RPMI8226 (cell line): ENCODE measurements around the gene CAMTA1.

Source experiments
- DNase-seq: peaks from one replicate; pipeline ENCODE4 v3.0.0-alpha.2; 2015

CAMTA1 gene

GRCh38 chr1:7094086-7094485 is 308.8 kb downstream of the CAMTA1 start:
- DNase-seq = no peak

- DNase-seq = no peak
Observed at GRCh38 chr1:7094509-7094908, 309.3 kb downstream of the CAMTA1 start.

- no peak for DNase-seq
Observed at GRCh38 chr1:7095343-7095964, 310.2 kb downstream of the CAMTA1 start.

GRCh38 chr1:7097938-7098592 is 312.8 kb downstream of the CAMTA1 start:
- no peak for DNase-seq

GRCh38 chr1:7098641-7099040 is 313.4 kb downstream of the CAMTA1 start:
- no peak for DNase-seq

GRCh38 chr1:7100479-7100878 is 315.2 kb downstream of the CAMTA1 start:
- DNase-seq = peak; percentile 62

- DNase-seq = no peak
Observed at GRCh38 chr1:7101187-7101586, 315.9 kb downstream of the CAMTA1 start.

- no peak for DNase-seq
Observed at GRCh38 chr1:7103361-7103782, 318.1 kb downstream of the CAMTA1 start.

- DNase-seq = no peak
Observed at GRCh38 chr1:7103874-7104273, 318.6 kb downstream of the CAMTA1 start.

- peak; percentile 21 for DNase-seq
Observed at GRCh38 chr1:7104339-7104738, 319.1 kb downstream of the CAMTA1 start.

- DNase-seq = no peak
Observed at GRCh38 chr1:7105269-7105668, 320.0 kb downstream of the CAMTA1 start.

- no peak for DNase-seq
Observed at GRCh38 chr1:7106442-7107108, 321.3 kb downstream of the CAMTA1 start.

GRCh38 chr1:7107109-7107830 is 322.0 kb downstream of the CAMTA1 start:
- no peak for DNase-seq

GRCh38 chr1:7108251-7108650 is 323.0 kb downstream of the CAMTA1 start:
- DNase-seq = peak; percentile 90

- DNase-seq = no peak
Observed at GRCh38 chr1:7109901-7110300, 324.6 kb downstream of the CAMTA1 start.

GRCh38 chr1:7110321-7110720 is 325.1 kb downstream of the CAMTA1 start:
- DNase-seq = no peak

GRCh38 chr1:7111853-7112252 is 326.6 kb downstream of the CAMTA1 start:
- DNase-seq = no peak

GRCh38 chr1:7113136-7113535 is 327.9 kb downstream of the CAMTA1 start:
- DNase-seq = no peak

GRCh38 chr1:7113822-7114221 is 328.6 kb downstream of the CAMTA1 start:
- no peak for DNase-seq

- no peak for DNase-seq
Observed at GRCh38 chr1:7116001-7116400, 330.7 kb downstream of the CAMTA1 start.

GRCh38 chr1:7117399-7118281 is 332.4 kb downstream of the CAMTA1 start:
- peak; percentile 62 for DNase-seq

- no peak for DNase-seq
Observed at GRCh38 chr1:7119156-7119555, 333.9 kb downstream of the CAMTA1 start.
